ENCODE measurements around the gene CACNA1F. TPM values are rescaled to one million over a fixed set of nuclear protein-coding genes. Genes with fewer than 3 reads are reported as not detected.

Gene CACNA1F
- total RNA-seq, 1 experiment from 2014 or later = 0.05 TPM

DNA sequence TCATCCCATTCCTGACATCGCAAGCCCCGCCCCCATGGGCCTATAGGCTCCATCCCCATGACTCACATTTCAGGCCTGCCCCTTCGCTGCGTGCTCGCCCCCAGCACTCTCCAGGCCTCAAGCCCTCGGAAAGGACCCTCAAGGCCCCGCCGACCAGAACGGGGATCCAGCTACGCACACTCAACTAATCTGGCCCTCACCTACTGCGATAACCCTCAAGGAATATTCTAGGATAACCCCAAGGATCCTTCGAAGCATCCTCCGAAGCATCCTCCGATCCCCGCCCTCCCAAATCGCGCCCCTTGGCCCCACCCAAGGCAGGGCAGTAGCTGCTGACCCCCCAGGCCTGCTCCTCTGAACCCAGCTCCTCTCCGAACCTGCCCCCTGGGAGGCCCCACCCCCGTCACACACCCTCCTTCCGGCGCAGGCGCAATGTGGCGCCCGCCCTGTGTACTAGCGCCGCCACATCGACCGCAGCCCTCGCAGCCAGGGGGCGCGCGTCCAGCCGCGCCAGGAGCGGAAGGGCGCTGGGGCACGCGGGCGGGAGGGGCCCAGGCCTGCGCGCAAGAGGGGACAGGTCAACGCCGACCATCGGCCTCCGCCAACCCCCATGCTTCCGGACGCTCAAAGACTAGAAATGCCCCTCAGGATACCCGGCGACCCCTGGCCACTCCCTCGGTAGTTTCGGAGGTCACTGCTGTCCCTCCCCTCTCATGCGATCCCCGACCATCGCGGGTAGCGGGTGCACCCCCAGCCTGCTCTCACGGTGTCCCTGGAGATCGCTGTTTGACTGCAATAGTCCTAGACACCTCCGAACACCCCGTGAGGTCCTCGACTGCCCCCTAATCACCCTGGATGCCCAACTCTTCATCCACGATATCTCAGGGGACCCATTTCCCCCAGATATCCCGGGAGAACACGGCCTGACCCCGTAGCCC lies 77.0 kb downstream of the CACNA1F start:
- peak overlapping the region; percentile 93 for H3K27ac Mint-ChIP-seq (ENCODE audit: unreplicated experiment)
- ChIA-PET POLR2A (interaction anchor here (0.6 to 1.2 kb wide), 3 partner anchors 35 to 154 kb away, joined by 3 to 8 read pairs (median 7); partner anchors contain the start of gene GRIPAP1), CTCF (interaction anchor here (0.6 to 1.0 kb wide), 10 partner anchors 16 to 541 kb away, joined by 3 to 27 read pairs (median 4); partner anchors contain the start of genes HDAC6, PLP2 and TFE3)
- no peaks in the 10 kb centered on the region for H3K36me3 Mint-ChIP-seq (ENCODE audit: insufficient read depth, unreplicated experiment)
- no peaks in the 10 kb centered on the region for H3K4me1 Mint-ChIP-seq (ENCODE audit: low read depth, unreplicated experiment)
- intact Hi-C loops (cut with micrococcal nuclease; ENCODE audit: unreplicated experiment) = no loop called here
- Histone ChIP-seq H3K4me3 (ENCODE audit: low read depth, low read length) (peak overlapping the region; percentile 63), H3K36me3 (ENCODE audit: control insufficient read depth, insufficient read depth, low read length) (no peaks in the 10 kb centered on the region), H3K4me1 (no peaks in the 10 kb centered on the region), H3K27me3 (replicated peaks; ENCODE audit: control insufficient read depth, insufficient read depth, low read length) (no peaks in the 10 kb centered on the region), H3K9me3 (no peaks in the 10 kb centered on the region)
- H3K27me3 Mint-ChIP-seq (ENCODE audit: insufficient read depth, unreplicated experiment) = no peaks in the 10 kb centered on the region
- TF ChIP-seq, protein P1, sequence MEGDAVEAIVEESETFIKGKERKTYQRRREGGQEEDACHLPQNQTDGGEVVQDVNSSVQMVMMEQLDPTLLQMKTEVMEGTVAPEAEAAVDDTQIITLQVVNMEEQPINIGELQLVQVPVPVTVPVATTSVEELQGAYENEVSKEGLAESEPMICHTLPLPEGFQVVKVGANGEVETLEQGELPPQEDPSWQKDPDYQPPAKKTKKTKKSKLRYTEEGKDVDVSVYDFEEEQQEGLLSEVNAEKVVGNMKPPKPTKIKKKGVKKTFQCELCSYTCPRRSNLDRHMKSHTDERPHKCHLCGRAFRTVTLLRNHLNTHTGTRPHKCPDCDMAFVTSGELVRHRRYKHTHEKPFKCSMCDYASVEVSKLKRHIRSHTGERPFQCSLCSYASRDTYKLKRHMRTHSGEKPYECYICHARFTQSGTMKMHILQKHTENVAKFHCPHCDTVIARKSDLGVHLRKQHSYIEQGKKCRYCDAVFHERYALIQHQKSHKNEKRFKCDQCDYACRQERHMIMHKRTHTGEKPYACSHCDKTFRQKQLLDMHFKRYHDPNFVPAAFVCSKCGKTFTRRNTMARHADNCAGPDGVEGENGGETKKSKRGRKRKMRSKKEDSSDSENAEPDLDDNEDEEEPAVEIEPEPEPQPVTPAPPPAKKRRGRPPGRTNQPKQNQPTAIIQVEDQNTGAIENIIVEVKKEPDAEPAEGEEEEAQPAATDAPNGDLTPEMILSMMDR (IDR thresholded peaks at IDR 0.05; ENCODE audit: insufficient read depth in 1 of 2, low read depth in 1 of 2, low read length in 1 of 2, severe bottlenecking in 1 of 2, unreplicated experiment in 1 of 2) = peak; percentile 41 to 73
- no peaks in the 10 kb centered on the region for H3K9me3 Mint-ChIP-seq (ENCODE audit: unreplicated experiment)
- H3K4me3 Mint-ChIP-seq (ENCODE audit: unreplicated experiment) = peak overlapping the region; percentile 98
- no TSS peak for BruUV-seq (replicated peaks)
- DNase-seq = peak; percentile 89 to 91

DNA sequence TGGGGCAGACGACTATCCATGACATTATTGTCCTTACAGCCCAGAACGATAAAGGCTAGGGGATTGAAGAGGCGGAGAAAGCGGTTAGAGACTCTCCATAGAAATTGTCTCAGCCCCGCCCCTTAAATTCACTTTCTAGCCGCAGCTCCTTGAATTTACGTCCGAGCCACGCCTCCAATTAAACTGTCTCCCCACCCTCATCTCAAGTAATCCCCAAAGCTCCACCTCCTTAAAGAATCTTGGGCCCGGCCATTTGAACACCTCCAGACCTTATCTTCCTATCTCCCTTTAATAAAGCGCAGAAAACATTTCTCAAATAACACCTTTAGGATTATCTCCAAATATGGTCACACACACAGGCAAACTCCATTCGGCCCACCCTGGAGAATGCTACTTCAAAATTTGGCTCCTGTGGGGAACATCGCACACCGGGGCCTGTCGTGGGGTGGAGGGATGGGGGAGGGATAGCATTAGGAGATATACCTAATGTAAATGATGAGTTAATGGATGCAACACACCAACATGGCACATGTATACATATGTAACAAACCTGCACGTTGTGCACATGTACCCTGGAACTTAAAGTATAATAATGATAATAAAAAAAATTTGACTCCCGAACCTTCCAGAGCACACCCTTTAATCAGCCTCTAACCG lies 77.8 kb downstream of the CACNA1F start:
- Mint-ChIP-seq H3K27ac (ENCODE audit: unreplicated experiment) (peak overlapping the region; percentile 93), H3K4me1 (ENCODE audit: low read depth, unreplicated experiment) (no peaks in the 10 kb centered on the region), H3K9me3 (ENCODE audit: unreplicated experiment) (no peaks in the 10 kb centered on the region), H3K27me3 (ENCODE audit: insufficient read depth, unreplicated experiment) (no peaks in the 10 kb centered on the region), H3K36me3 (ENCODE audit: insufficient read depth, unreplicated experiment) (no peaks in the 10 kb centered on the region), H3K4me3 (ENCODE audit: unreplicated experiment) (peak overlapping the region; percentile 98)
- CTCF ChIA-PET = interaction anchor here (0.6 to 1.0 kb wide), 10 partner anchors 17 to 540 kb away, joined by 3 to 27 read pairs (median 4); partner anchors contain the start of genes HDAC6, PLP2 and TFE3
- TF ChIP-seq, protein P1 (IDR thresholded peaks at IDR 0.05; ENCODE audit: insufficient read depth in 1 of 2, low read depth in 1 of 2, low read length in 1 of 2, severe bottlenecking in 1 of 2, unreplicated experiment in 1 of 2) = no peak
- no peaks in the 10 kb centered on the region for H3K27me3 ChIP-seq (replicated peaks; ENCODE audit: control insufficient read depth, insufficient read depth, low read length)
- H3K4me1 ChIP-seq = no peaks in the 10 kb centered on the region
- no peaks in the 10 kb centered on the region for H3K36me3 ChIP-seq (ENCODE audit: control insufficient read depth, insufficient read depth, low read length)
- peak overlapping the region; percentile 63 for H3K4me3 ChIP-seq (ENCODE audit: low read depth, low read length)
- H3K9me3 ChIP-seq = no peaks in the 10 kb centered on the region
- intact Hi-C loops (cut with micrococcal nuclease; ENCODE audit: unreplicated experiment) = no loop called here
- DNase-seq = peak in 1 of 2 experiments; percentile 49
- BruUV-seq (replicated peaks) = TSS peak; percentile 90
- POLR2A ChIA-PET = interaction anchor here (0.6 to 1.2 kb wide), 3 partner anchors 36 to 153 kb away, joined by 3 to 8 read pairs (median 7); partner anchors contain the start of gene GRIPAP1

Other genes with a start within 250 kb of the CACNA1F start
- gene GRIPAP1, start 231.1 kb downstream of the CACNA1F start, total RNA-seq (2022) = 43.1 and 43.6 TPM in 2 replicates
- gene TFE3, start 190.0 kb downstream of the CACNA1F start, total RNA-seq (2022) = 28.1 and 32.0 TPM in 2 replicates
- 16.7 and 17.6 TPM in 2 replicates for gene CCDC120, start 174.3 kb downstream of the CACNA1F start, total RNA-seq (2022)
- gene PRAF2, start 159.3 kb downstream of the CACNA1F start, total RNA-seq (2022) = 3.2 and 5.4 TPM in 2 replicates
- 26.7 and 28.6 TPM in 2 replicates for gene WDR45, start 153.5 kb downstream of the CACNA1F start, total RNA-seq (2022)
- gene GPKOW, start 109.6 kb downstream of the CACNA1F start, total RNA-seq (2022) = 25.4 and 25.6 TPM in 2 replicates
- 1.5 and 2.1 TPM in 2 replicates for gene MAGIX, start 70.6 kb downstream of the CACNA1F start, total RNA-seq (2022)
- gene PLP2, start 61.4 kb downstream of the CACNA1F start, total RNA-seq (2022) = 54.2 and 73.9 TPM in 2 replicates
- gene PRICKLE3, start 47.0 kb downstream of the CACNA1F start, total RNA-seq (2022) = 8.4 and 10.9 TPM in 2 replicates
- 18.3 and 23.3 TPM in 2 replicates for gene SYP, start 33.1 kb downstream of the CACNA1F start, total RNA-seq (2022)
- 16.7 and 17.4 TPM in 2 replicates for gene CCDC22, start 2.1 kb upstream of the CACNA1F start, total RNA-seq (2022)
- 0.84 and 0.88 TPM in 2 replicates for gene FOXP3, start 31.4 kb upstream of the CACNA1F start, total RNA-seq (2022)
- 3.9 and 4.3 TPM in 2 replicates for gene PPP1R3F, start 36.5 kb upstream of the CACNA1F start, total RNA-seq (2022)
- not detected in 2 replicates for gene GAGE10, start 70.3 kb upstream of the CACNA1F start, total RNA-seq (2022)
- not detected in 2 replicates for gene GAGE12J, start 88.7 kb upstream of the CACNA1F start, total RNA-seq (2022)
- gene GAGE13, start 98.2 kb upstream of the CACNA1F start, total RNA-seq (2022) = not detected in 2 replicates